ENCODE measurements around the gene VTI1A. TPM values are rescaled to one million over a fixed set of nuclear protein-coding genes. Genes with fewer than 3 reads are reported as not detected.

VTI1A gene
- total RNA-seq, 1 donor from 2014 or later = 34.6 TPM

DNA sequence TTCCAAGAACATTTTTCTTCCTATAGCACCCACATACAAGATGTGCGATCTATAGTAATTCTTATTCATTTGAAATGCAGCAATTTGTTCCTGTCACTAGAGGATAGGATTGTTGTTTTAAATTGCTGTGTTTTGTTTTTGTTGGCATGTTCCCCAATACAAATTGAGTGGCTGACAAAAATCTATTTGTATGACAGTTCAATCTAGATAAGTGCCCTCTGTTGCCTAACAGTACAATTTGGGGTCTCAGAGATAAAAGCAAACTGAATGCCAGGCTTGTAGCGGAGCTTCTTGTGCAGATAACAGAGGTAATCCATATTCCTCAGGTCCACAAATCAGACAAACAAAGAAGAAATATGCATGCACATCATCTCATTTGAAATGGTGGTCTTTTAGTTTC lies 68.8 kb downstream of the VTI1A start:
- Mint-ChIP-seq H3K9me3 (peaks cover 18% of the 10 kb centered on the region), H3K4me3 (no peak overlapping the region), H3K4me1 (peaks cover 4% of the 10 kb centered on the region), H3K27ac (no peak overlapping the region), H3K27me3 (ENCODE audit: low read depth) (no peaks in the 10 kb centered on the region), H3K36me3 (peaks cover 9% of the 10 kb centered on the region)
- TF ChIP-seq, protein P1, sequence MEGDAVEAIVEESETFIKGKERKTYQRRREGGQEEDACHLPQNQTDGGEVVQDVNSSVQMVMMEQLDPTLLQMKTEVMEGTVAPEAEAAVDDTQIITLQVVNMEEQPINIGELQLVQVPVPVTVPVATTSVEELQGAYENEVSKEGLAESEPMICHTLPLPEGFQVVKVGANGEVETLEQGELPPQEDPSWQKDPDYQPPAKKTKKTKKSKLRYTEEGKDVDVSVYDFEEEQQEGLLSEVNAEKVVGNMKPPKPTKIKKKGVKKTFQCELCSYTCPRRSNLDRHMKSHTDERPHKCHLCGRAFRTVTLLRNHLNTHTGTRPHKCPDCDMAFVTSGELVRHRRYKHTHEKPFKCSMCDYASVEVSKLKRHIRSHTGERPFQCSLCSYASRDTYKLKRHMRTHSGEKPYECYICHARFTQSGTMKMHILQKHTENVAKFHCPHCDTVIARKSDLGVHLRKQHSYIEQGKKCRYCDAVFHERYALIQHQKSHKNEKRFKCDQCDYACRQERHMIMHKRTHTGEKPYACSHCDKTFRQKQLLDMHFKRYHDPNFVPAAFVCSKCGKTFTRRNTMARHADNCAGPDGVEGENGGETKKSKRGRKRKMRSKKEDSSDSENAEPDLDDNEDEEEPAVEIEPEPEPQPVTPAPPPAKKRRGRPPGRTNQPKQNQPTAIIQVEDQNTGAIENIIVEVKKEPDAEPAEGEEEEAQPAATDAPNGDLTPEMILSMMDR (IDR thresholded peaks at IDR 0.05; ENCODE audit: unreplicated experiment) = no peak
- no peak for DNase-seq (ENCODE audit: low spot score in 2 of 2, unreplicated experiment in 2 of 2)

DNA sequence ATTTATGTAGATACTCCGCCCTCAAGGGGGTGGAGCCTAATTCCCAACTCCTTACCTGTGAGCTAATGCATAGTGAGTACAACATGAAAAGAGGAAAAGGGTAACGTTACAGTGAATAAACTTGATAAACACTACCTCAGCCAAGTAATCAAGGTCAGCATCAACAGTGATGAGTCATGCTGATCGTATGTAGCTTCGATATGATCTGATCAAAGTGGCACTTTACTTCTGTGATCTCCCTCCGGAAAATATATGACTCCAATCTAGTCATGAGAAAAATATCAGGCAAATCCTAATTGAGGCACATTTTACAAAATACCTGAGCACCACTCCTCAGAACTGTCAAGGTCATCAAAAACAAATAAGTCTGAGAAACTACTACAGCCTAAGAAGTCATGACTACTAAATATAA lies 70.4 kb downstream of the VTI1A start:
- peaks cover 4% of the 10 kb centered on the region for H3K4me1 Mint-ChIP-seq
- TF ChIP-seq, protein P1 (IDR thresholded peaks at IDR 0.05; ENCODE audit: unreplicated experiment) = no peak
- H3K27me3 Mint-ChIP-seq (ENCODE audit: low read depth) = no peaks in the 10 kb centered on the region
- no peak overlapping the region for H3K4me3 Mint-ChIP-seq
- no peak for DNase-seq (ENCODE audit: low spot score in 2 of 2, unreplicated experiment in 2 of 2)
- H3K9me3 Mint-ChIP-seq = peaks cover 16% of the 10 kb centered on the region
- peaks cover 4% of the 10 kb centered on the region for H3K36me3 Mint-ChIP-seq
- no peak overlapping the region for H3K27ac Mint-ChIP-seq

DNA sequence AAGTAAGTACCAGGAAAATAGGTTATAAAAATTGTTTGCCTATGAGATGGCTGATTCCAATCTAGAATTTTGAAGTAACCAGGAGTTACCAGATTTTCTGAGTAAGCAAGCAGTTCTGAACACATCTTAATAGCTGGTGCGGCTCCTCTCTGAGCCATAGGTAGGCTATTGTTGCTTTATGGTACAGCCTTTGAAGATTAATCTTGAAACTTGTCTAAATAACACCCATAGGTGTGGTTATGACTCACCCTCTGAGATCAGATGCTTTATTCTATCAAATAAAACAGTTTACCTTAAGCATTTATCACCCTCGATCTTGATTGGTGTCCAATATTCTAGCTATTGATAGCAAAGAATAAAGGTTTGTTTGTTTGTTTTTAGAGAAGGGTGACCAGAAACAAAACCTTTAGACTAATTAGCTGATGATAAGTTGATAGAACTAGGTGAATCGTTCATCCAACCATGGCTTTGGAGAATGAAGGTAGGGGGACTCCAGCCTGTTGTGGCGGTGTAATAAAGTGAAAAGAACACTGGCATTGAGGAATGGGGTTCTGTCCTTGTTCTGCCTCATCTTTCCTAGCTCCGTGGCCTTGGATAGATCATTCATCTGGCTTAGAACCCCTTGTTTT lies 72.2 kb downstream of the VTI1A start:
- H3K36me3 Mint-ChIP-seq = peaks cover 2% of the 10 kb centered on the region
- H3K4me3 Mint-ChIP-seq = no peak overlapping the region
- no peaks in the 10 kb centered on the region for H3K27me3 Mint-ChIP-seq (ENCODE audit: low read depth)

DNA sequence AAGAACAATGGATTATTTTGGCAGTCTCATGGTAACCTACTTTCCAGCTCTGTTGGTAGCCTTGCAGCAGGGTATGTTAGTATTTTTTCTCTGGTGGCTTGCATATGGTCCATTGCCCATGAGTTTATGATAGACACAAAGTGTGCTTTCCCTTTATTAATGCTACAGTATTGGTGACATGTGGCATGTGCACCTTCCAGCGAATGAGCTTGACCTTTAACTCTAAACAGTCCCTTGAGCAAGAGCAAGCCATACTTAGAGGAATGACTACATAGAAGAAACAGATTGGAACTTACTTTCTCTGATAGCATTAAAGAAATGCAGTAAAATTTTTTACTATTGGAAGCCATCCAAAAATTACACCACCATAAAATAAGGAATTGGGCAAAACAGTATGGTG lies 73.9 kb downstream of the VTI1A start:
- H3K27me3 Mint-ChIP-seq (ENCODE audit: low read depth) = no peaks in the 10 kb centered on the region
- H3K36me3 Mint-ChIP-seq = no peaks in the 10 kb centered on the region
- H3K4me3 Mint-ChIP-seq = no peak overlapping the region
- TF ChIP-seq, protein P1 (IDR thresholded peaks at IDR 0.05; ENCODE audit: unreplicated experiment) = no peak
- no peaks in the 10 kb centered on the region for H3K4me1 Mint-ChIP-seq
- no peaks in the 10 kb centered on the region for H3K9me3 Mint-ChIP-seq
- DNase-seq (ENCODE audit: low spot score in 2 of 2, unreplicated experiment in 2 of 2) = no peak
- H3K27ac Mint-ChIP-seq = no peak overlapping the region

More for the DNA sequence above, 72.2 kb downstream of the VTI1A start:
- Mint-ChIP-seq H3K4me1 (peaks cover 4% of the 10 kb centered on the region), H3K9me3 (peaks cover 3% of the 10 kb centered on the region), H3K27ac (no peak overlapping the region)
- DNase-seq (ENCODE audit: low spot score in 2 of 2, unreplicated experiment in 2 of 2) = no peak
- TF ChIP-seq, protein P1 (IDR thresholded peaks at IDR 0.05; ENCODE audit: unreplicated experiment) = no peak

DNA sequence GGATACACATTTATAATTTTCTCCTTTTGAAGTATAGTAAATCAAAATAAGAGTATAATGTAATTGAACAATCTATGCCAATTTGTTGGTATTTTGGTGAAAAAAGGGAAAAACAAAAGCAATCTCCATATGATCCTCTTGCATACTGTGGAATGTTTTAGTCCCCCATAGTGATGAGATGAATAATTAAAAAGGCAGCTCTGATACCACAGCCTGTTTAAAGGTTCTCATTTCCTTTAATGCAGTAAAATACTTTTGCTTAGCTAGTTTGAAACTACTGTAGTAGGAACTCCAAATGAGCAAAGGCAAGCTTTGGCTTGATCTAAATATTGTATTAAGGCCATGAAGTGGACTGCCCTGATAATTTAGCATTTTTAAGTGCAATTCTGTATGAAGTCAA lies 77.6 kb downstream of the VTI1A start:
- H3K27me3 Mint-ChIP-seq (ENCODE audit: low read depth) = no peaks in the 10 kb centered on the region
- H3K4me1 Mint-ChIP-seq = peaks cover 5% of the 10 kb centered on the region
- DNase-seq (ENCODE audit: low spot score in 2 of 2, unreplicated experiment in 2 of 2) = no peak
- no peaks in the 10 kb centered on the region for H3K9me3 Mint-ChIP-seq
- H3K27ac Mint-ChIP-seq = no peak overlapping the region
- TF ChIP-seq, protein P1 (IDR thresholded peaks at IDR 0.05; ENCODE audit: unreplicated experiment) = no peak
- H3K36me3 Mint-ChIP-seq = no peaks in the 10 kb centered on the region
- H3K4me3 Mint-ChIP-seq = no peak overlapping the region
